ENCODE measurements around the gene C6orf15.

The C6orf15 gene

DNA sequence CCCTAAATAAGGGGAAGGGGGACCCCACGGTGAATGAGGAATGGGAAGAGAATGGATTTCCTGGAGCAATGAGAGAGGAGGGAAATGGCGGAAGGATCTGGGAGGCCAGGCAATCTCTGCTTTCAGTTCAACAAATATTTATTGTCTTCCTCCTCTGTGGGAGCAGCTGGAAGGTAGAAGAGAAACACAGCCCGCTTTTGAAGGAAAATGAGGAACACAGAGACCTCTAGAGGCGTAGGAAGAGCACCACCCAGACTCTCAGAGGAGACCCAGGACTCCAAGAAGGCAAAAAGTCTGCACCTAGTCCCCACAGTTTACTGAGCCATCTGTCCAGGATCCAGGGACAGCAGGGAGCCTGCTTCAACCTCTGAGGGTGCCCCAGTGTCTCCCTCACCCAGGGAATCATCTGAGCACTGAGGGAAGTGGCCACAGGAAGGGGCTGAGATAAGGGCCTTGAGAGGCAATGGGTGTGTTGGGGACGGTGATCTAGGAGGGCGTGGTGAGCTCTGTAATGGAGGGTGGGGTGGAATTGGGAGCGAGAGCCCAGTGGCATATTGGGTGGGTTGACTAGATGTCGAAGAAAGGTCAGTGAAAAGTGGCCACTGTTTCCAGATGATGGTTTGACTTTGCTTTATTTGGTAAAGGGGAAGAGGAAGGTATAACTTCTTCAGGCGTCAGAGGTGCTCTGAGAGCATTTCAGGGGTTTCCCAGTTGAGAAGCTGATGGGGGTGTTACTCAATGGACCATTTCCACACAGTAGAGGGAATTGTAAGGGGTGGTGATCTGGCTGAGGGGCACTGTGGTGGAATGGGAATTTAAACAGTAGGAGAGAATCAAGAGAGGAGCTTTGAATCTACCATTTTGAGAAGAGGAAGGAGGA, 2.8 kb upstream of the C6orf15 start:
- TF ChIP-seq CTCF (IDR thresholded peaks at IDR 0.05; ENCODE audit: low read depth, low read length), result no peak
- H3K4me3 ChIP-seq (ENCODE audit: low read depth, low read length), result peak overlapping the region; percentile 18; the same call in 1 of the 2 replicates

DNA sequence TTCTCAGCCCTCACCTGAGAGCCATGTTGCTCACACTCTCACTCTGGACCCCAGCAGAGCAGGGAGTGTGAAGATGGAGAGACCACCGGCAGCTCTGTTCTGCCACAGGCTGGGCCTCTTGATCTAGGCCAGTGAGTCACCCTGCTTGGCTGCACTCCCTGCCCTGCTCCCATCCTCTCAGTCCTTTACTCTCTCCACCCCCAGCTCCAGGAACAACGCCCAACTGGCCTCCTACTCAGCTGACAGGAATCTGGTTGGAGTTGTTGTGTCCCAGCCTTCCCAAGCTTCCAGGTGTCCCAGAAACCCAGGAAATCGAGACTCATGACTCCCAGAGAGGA, 2.1 kb upstream of the C6orf15 start, which contains the start of gene PSORS1C1:
Gene PSORS1C1 (plus strand): TSS at position 260 of the 338 bp plus-strand sequence. CDS start 14,833 bp downstream, outside the sequence.
- TF ChIP-seq CTCF (IDR thresholded peaks at IDR 0.05; ENCODE audit: low read depth, low read length), result no peak

DNA sequence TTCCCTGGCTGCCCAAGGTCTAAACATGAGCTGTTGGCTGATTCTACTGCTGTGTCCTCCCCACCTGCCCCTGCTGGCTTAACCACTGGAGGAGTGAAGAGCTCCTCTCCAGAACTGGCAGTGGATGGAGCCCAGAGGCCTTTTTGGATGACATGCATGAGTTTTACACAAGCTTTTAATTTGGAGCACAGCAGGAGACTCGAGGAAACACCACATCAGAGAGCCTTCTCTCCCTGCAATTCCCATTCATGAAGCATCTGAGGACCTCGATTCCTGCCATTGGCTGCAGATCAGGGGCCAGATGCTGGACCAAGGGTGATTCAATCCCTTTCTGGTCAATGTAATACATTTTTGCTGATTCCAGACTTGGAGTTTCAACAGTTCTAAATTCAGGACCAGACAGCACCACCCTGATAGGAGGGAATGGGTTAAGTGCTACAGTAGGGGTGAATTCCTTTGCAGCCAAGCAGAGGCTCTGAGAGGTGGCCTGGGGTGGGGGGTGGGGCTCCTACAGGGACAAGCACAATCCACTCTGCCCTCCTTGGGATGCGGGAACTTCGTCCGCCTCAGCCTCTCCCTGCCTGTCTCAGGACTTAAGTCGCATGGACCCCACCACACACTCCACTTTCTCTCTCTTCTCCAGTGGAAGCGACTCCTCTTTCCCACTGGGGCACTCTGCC, 1.6 kb upstream of the C6orf15 start:
- no peak for TF ChIP-seq CTCF (IDR thresholded peaks at IDR 0.05; ENCODE audit: low read depth, low read length)
- no peak overlapping the region for H3K4me3 ChIP-seq (ENCODE audit: low read depth, low read length)

More for the DNA sequence above, 2.1 kb upstream of the C6orf15 start, which contains the start of gene PSORS1C1:
- H3K4me3 ChIP-seq (ENCODE audit: low read depth, low read length), result peak within 1 kb of the TSS; percentile 18; the same call in 1 of the 2 replicates

DNA sequence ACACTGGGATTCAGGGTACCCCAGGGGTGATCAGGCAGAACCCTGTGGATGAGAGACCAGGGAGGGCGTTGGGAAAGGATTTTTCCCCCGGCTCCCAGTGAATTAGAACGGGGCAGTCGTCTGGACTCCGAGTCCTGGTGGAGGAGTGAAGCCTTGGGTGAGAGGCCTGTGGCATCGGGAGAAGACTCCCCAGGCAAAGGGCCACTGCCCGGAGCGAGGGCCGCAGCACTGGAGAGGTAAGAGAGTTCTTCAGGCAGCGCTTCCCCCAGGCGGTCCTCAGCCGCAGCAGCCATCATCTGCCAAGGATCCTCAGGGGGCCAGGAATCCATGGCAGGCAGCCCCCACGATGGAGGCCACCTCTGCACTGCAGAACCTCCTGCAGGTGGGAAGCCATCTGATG, 663 bp downstream of the C6orf15 start:
- no peak for TF ChIP-seq CTCF (IDR thresholded peaks at IDR 0.05; ENCODE audit: low read depth, low read length)
- no peak overlapping the region for H3K4me3 ChIP-seq (ENCODE audit: low read depth, low read length)

DNA sequence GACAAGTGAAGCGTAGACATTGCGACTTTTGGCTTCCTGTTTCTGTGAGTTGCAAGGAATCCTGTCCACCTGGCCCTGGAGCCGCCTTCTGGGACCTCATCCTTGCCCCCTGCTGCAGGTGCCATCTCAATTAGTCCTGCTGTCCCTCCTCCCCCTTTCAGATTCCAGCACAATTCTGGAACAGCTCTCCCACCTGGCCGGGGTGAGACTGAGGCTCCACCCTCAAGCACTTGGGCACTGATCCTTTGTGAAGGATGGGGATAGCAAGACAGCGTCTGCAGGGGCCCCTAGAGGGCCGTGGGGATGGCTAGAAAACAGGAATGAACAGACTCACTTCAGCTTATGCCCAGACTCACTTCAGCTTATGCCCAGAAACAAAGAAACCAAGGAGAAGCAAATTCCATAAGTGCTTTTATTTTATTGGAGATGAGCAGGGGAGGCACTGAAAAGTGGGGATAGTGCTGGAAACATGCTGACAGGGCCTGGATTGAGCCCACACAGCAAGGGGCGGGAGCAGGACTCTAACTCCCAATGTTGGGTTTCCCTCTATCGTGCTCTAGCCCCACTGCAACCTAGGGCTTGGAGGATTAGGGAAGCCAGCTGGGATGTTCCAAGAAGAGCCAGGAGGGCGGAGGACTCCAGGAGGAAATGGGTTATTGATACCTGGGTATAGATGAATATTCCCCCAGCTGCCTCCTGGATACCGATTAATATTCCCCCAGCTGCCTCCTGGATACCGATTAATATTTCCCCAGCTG, 1.4 kb downstream of the C6orf15 start:
- H3K4me3 ChIP-seq (ENCODE audit: low read depth, low read length), result no peak overlapping the region
- TF ChIP-seq CTCF (IDR thresholded peaks at IDR 0.05; ENCODE audit: low read depth, low read length), result no peak

DNA sequence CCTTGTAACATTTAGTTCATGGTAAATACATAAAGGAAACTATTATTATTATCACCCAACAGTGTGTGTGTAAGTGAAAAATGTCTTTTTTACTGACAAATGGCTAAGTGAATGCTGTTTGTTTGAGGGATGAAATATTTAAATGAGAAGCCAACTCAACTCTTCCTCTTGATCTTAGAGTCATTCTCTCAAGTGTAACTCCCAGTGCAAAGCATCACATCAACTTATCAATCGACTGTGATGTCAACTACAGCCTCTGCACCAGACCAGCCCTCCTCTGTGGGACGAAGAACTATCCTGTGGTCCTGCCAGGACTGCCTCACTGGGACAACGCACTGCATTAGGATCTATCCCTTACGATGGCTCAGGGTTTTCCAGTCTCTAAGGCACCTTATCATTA, 5.3 kb downstream of the C6orf15 start:
- no peak overlapping the region for H3K4me3 ChIP-seq (ENCODE audit: low read depth, low read length)
- TF ChIP-seq CTCF (IDR thresholded peaks at IDR 0.05; ENCODE audit: low read depth, low read length), result no peak
